Measurements from ENCODE around the gene PVALEF.

Gene PVALEF

GRCh38 chr17:81130385-81131361, 34.6 kb upstream of the PVALEF start:
- no peak for TF ChIP-seq CTCF (IDR thresholded peaks at IDR 0.05; ENCODE audit: extremely low read depth, missing control alignments)
- DNase-seq (ENCODE audit: low spot score) = no peak

GRCh38 chr17:81131486-81132196, 33.7 kb upstream of the PVALEF start:
- no peak for TF ChIP-seq CTCF (IDR thresholded peaks at IDR 0.05; ENCODE audit: extremely low read depth, missing control alignments)
- DNase-seq (ENCODE audit: low spot score) = no peak

- TF ChIP-seq CTCF (IDR thresholded peaks at IDR 0.05; ENCODE audit: extremely low read depth, missing control alignments) = no peak
- no peak for DNase-seq (ENCODE audit: low spot score)
Measured at GRCh38 chr17:81132197-81132540, 33.1 kb upstream of the PVALEF start.

DNA sequence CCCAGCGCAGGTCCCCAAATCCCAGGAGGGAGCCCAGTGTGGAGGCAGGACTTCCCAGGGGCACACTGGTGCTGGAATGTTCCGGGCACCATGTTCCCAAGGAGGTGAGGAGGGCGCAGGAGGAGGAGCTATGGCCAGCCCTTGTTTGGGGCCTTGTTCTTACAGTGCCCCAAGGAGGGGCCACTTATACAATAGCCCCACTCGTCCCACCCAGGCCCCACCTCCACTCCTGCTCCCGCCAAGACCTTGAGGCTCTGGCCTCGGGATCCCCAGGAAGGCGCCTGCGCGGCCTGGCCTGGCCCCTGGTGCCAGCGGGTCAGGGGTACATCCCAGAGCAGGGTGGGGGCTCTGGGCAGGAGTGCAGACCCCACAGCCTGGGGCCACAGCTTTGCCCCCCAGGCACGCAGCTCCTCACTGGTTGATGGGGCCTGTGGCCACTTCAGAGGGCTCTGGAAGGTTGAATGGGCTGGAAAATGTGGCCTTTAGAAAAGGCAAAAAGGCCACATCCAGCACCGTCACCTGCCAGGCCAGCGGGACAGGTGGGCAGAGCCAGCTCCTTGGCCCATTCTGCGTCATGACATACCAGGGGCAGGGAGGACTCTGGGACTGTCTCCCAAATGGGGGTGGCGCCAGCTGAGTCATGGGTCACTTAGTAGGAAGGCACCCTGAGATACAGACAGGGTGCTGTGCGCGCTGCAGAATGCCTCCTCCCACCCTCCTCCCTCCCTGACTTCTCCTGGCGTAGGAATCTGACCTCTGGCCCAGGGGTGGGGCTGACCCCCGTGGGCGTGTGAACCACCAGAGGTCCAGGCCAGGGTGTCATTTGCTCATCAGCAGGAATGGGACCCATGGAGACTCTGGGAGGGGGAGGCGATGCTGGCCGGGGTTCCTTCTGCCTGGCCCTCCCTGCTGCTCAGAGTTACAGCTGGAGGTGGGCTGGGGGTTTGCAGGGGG, 32.3 kb upstream of the PVALEF start:
- no peak for TF ChIP-seq CTCF (IDR thresholded peaks at IDR 0.05; ENCODE audit: extremely low read depth, missing control alignments)
- DNase-seq (ENCODE audit: low spot score) = no peak

GRCh38 chr17:81134064-81134781, 31.1 kb upstream of the PVALEF start:
- TF ChIP-seq CTCF (IDR thresholded peaks at IDR 0.05; ENCODE audit: extremely low read depth, missing control alignments) = no peak
- no peak for DNase-seq (ENCODE audit: low spot score)

- no peak for TF ChIP-seq CTCF (IDR thresholded peaks at IDR 0.05; ENCODE audit: extremely low read depth, missing control alignments)
- no peak for DNase-seq (ENCODE audit: low spot score)
Measured at GRCh38 chr17:81135505-81136278, 29.6 kb upstream of the PVALEF start.
